Kidney (tissue), 14 donors: ENCODE data around the gene FAM222A. TPM values are rescaled to one million over a fixed set of nuclear protein-coding genes. Genes with fewer than 3 reads are reported as not detected.

Experiments used
- DNase-seq, 5 donors: peaks; one replicate each; pipeline ENCODE4 v3.0.0-alpha.2; 2013 to 2020
- FAIRE-seq: peaks from 2 replicates; lab custom pipeline; 2012; peaks lifted over from hg19 to GRCh38; lab: Jason Lieb, UNC
- H3K27ac ChIP-seq, 2 donors: one replicate each; pipeline ENCODE4 v1.7.0; 2013; ENCODE audit warnings: low read depth in 2 of 2, low read length in 2 of 2, inconsistent platforms in 1 of 2
- H3K27me3 ChIP-seq: one replicate; pipeline ENCODE4 v1.7.1; 2013; ENCODE audit warnings: low read length, inconsistent platforms; ENCODE audit not compliant: control insufficient read depth, insufficient read depth
- H3K36me3 ChIP-seq, 3 donors: one replicate each; pipeline versions ENCODE4 v1.7.0 to v1.7.1; 2013; ENCODE audit warnings: low read length in 3 of 3, control low read depth in 1 of 3, inconsistent platforms in 1 of 3; ENCODE audit not compliant: insufficient read depth in 3 of 3, control insufficient read depth in 2 of 3
- H3K4me1 ChIP-seq, 3 donors: one replicate each; pipeline versions ENCODE4 v1.7.0 to v1.7.1; 2013; ENCODE audit warnings: low read length in 3 of 3, inconsistent platforms in 1 of 3, low read depth in 1 of 3; ENCODE audit not compliant: control insufficient read depth in 2 of 3, insufficient read depth in 2 of 3
- H3K4me3 ChIP-seq, 3 donors: one replicate each; pipeline versions ENCODE4 v1.7.0 to v1.8.1; 2013; ENCODE audit warnings: low read length in 3 of 3, control low read depth in 1 of 3, inconsistent platforms in 1 of 3
- H3K9ac ChIP-seq, 3 donors: one replicate each; pipeline versions ENCODE4 v1.7.0 to v1.7.1; 2013; ENCODE audit warnings: low read length in 3 of 3, control low read depth in 1 of 3, inconsistent platforms in 1 of 3
- H3K9me3 ChIP-seq, 3 donors: one replicate each; pipeline versions ENCODE4 v1.7.0 to v1.7.1; 2013; ENCODE audit warnings: low read length in 3 of 3, control low read depth in 1 of 3, inconsistent platforms in 1 of 3; ENCODE audit not compliant: control insufficient read depth in 2 of 3, insufficient read depth in 1 of 3
- intact Hi-C: fragments of 100-400 bp; cut with DNase I; formaldehyde crosslinking; loops from one replicate; pipeline ENCODE4 v1.11.1; 2022
- polyA plus RNA-seq: library from polyadenylated mRNA; stranded (reverse); fragments of 350-450 nt; fragmentation: Illumina TruSeq; extraction: RNeasy Lipid Tissue Mini Kit (QIAGEN cat#74804); gene quantifications from one replicate; pipeline ENCODE4 v1.2.3, GENCODE V29; 2014; ENCODE audit warnings: low read depth, low replicate concordance; ENCODE audit not compliant: insufficient read depth
- total RNA-seq: library from RNA; stranded (reverse); fragmentation: NEBNext Ultra II Directional; extraction: Animal tissue kit (Norgen Biotek cat#: 25700); gene quantifications from one replicate; pipeline ENCODE4 v1.2.1, GENCODE V29; 2021
- TF ChIP-seq, protein P1 (sequence below): IDR thresholded peaks from 3 replicates; pipeline ENCODE4 v1.5.1; 2012; ENCODE audit warnings: mild to moderate bottlenecking, moderate library complexity, borderline replicate concordance; ENCODE audit not compliant: insufficient read depth; ENCODE audit errors: extremely low read depth
- donor health status: control.
- donor health status: control.
- donor health status: control.
- donor health status: control.
- donor health status: control.
- donor health status: DM: yes; HTN: yes; CAD: no.
- donor health status: Normal renal cell carcinoma (clear cell type).

The FAM222A gene
- total and polyA plus RNA-seq, 2 donors from 2014 or later = 3.7 to 12.5 TPM

DNA sequence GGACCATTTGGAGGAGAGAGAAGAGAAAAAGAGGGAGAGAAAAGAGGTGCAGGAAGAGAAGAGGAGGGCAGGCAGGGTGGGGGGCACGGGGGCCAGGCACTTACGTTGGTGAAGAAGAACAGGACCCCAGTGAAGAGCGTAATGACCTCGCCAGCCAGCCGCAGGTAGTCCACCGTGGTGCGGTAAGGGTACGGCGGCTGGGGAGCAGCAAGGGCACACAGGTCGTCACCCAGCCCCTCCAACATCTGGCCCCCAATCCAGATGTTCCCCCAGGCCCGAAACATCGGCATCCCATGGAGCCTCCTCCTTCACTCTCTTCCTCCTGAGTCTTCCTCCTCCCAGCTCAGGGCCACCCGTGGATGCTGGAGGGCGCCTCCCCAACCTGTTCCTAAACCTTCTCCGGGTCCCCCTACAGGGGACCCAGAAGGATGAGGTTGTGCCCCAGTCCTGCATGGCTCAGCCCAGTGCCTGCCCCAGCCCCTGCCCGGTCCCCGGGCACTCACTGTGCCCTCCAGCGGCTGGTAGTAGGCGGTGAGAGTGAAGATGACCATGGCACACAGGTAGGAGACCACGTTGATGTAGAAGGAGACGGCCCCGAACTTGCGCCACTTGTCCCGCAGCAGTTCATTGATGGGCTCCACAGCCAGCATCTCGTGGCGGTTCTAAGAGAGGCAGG, 80.3 kb downstream of the FAM222A start:
- H3K9ac ChIP-seq = no peak overlapping the region
- H3K4me1 ChIP-seq = no peaks in the 10 kb centered on the region
- no peak overlapping the region for H3K27ac ChIP-seq
- H3K27me3 ChIP-seq = no peaks in the 10 kb centered on the region
- intact Hi-C loops = no loop called here
- peaks cover 0 to 22% (median 14%) of the 10 kb centered on the region in 3 donors for H3K36me3 ChIP-seq
- TF ChIP-seq, protein P1, sequence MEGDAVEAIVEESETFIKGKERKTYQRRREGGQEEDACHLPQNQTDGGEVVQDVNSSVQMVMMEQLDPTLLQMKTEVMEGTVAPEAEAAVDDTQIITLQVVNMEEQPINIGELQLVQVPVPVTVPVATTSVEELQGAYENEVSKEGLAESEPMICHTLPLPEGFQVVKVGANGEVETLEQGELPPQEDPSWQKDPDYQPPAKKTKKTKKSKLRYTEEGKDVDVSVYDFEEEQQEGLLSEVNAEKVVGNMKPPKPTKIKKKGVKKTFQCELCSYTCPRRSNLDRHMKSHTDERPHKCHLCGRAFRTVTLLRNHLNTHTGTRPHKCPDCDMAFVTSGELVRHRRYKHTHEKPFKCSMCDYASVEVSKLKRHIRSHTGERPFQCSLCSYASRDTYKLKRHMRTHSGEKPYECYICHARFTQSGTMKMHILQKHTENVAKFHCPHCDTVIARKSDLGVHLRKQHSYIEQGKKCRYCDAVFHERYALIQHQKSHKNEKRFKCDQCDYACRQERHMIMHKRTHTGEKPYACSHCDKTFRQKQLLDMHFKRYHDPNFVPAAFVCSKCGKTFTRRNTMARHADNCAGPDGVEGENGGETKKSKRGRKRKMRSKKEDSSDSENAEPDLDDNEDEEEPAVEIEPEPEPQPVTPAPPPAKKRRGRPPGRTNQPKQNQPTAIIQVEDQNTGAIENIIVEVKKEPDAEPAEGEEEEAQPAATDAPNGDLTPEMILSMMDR = no peak
- no peak for DNase-seq
- no peak for FAIRE-seq
- H3K4me3 ChIP-seq = no peak overlapping the region
- no peaks in the 10 kb centered on the region for H3K9me3 ChIP-seq

GRCh38 chr12:109795023-109795422, 81.4 kb downstream of the FAM222A start:
- FAIRE-seq (no peak), DNase-seq (no peak)
- Histone ChIP-seq H3K9me3 (no peaks in the 10 kb centered on the region), H3K27ac (no peak overlapping the region), H3K27me3 (no peaks in the 10 kb centered on the region), H3K4me3 (no peak overlapping the region), H3K9ac (no peak overlapping the region), H3K36me3 (peaks cover 0 to 19% (median 18%) of the 10 kb centered on the region in 3 donors), H3K4me1 (no peaks in the 10 kb centered on the region)
- TF ChIP-seq, protein P1 = no peak
- intact Hi-C loops = no loop called here

DNA sequence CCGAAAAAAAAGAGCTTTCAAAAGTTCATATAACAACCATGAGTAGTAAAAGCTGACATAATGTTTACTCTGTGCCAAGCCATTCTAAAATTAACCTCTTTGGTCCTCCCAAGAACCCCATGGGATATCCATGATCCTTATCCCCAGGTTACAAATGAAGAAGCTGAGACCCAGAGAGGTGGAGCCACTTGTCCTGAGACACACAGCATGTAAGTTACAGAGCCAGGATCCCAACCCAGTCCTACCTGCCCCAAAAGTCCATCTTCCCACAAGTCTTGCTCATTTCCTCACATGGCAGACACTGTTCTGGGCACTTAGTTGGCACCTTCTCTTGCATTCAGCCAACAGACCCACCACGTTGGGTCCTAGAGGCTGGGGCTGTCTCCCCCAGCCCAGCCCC, 82.4 kb downstream of the FAM222A start:
- Histone ChIP-seq H3K27me3 (no peaks in the 10 kb centered on the region), H3K36me3 (peaks cover 0 to 27% (median 19%) of the 10 kb centered on the region in 3 donors), H3K9me3 (no peaks in the 10 kb centered on the region), H3K4me1 (no peaks in the 10 kb centered on the region), H3K4me3 (no peak overlapping the region), H3K27ac (no peak overlapping the region), H3K9ac (no peak overlapping the region)
- TF ChIP-seq, protein P1 = no peak
- no peak for DNase-seq
- FAIRE-seq = no peak
- intact Hi-C loops = no loop called here
